HepG2 (cell line): ENCODE results near the gene HSPB6. TPM values are rescaled to one million over a fixed set of nuclear protein-coding genes. Genes with fewer than 3 reads are reported as not detected.

Source experiments
- FUBP1 ChIP-seq: sonication (generic); formaldehyde crosslinking; IDR thresholded peaks from 2 replicates; pipeline ENCODE4 v1.5.1; 2020; ENCODE audit warnings: missing genetic modification reagents, mild to moderate bottlenecking, borderline replicate concordance
- MIER3 ChIP-seq: IDR thresholded peaks from 2 replicates; pipeline ENCODE4 v1.6.1; 2016; ENCODE audit warnings: missing compliant biosample characterization, borderline replicate concordance
- NFE2 ChIP-seq: sonication (generic); formaldehyde crosslinking; IDR thresholded peaks from 2 replicates; pipeline ENCODE4 v1.4.0; 2020; ENCODE audit warnings: missing genetic modification reagents
- NFE2L2 ChIP-seq: fragments of 150-350 bp; IDR thresholded peaks from 2 replicates; pipeline ENCODE4 v1.6.1; 2014; ENCODE audit warnings: low read length
- NFIC ChIP-seq: IDR thresholded peaks from 2 replicates; pipeline ENCODE4 v1.6.1; 2012; ENCODE audit warnings: mild to moderate bottlenecking, low read length, inconsistent platforms
- PHF5A ChIP-seq: IDR thresholded peaks from one replicate; pipeline ENCODE4 v1.6.1; 2018; ENCODE audit warnings: low read depth, missing genetic modification reagents; ENCODE audit not compliant: unreplicated experiment
- SIN3A ChIP-seq: IDR thresholded peaks from 2 replicates; pipeline ENCODE4 v1.6.1; 2011; ENCODE audit warnings: low read depth, mild to moderate bottlenecking, control low read depth, low read length, borderline replicate concordance
- SKI ChIP-seq: fragments of 450-650 bp; IDR thresholded peaks from one replicate; pipeline ENCODE4 v1.6.1; 2018; ENCODE audit warnings: mild to moderate bottlenecking; ENCODE audit not compliant: partially characterized antibody
- SMAD9 ChIP-seq: sonication (generic); formaldehyde crosslinking; IDR thresholded peaks from 2 replicates; pipeline ENCODE4 v1.5.1; 2020; ENCODE audit warnings: mild to moderate bottlenecking, missing genetic modification reagents
- ZNF24 ChIP-seq: fragments of 450-650 bp; IDR thresholded peaks from 2 replicates; pipeline ENCODE4 v1.6.1; 2017; ENCODE audit warnings: antibody characterized with exemption, mild to moderate bottlenecking
- ZNF253 ChIP-seq: sonication (generic); formaldehyde crosslinking; IDR thresholded peaks from 2 replicates; pipeline ENCODE4 v1.8.0; 2022; ENCODE audit warnings: mild to moderate bottlenecking, missing genetic modification reagents, borderline replicate concordance
- ZNF572 ChIP-seq: sonication (generic); formaldehyde crosslinking; IDR thresholded peaks from 2 replicates; pipeline ENCODE4 v1.5.1; 2020; ENCODE audit warnings: mild to moderate bottlenecking, missing genetic modification reagents
- ZNF577 ChIP-seq: sonication (generic); formaldehyde crosslinking; IDR thresholded peaks from 2 replicates; pipeline ENCODE4 v1.4.0; 2020; ENCODE audit warnings: mild to moderate bottlenecking, low read depth, missing genetic modification reagents, borderline replicate concordance
- ZSCAN12 ChIP-seq: sonication (generic); formaldehyde crosslinking; IDR thresholded peaks from 2 replicates; pipeline ENCODE4 v1.9.0; 2021; ENCODE audit warnings: mild to moderate bottlenecking, missing genetic modification reagents
- polyA plus RNA-seq, 8 experiments: library from polyadenylated mRNA; depleted of rRNA in 3 of 8; stranded (reverse) in 7 of 8; unstranded in 1 of 8; fragments of >200 nt; fragmentation: Illumina TruSeq in 4 of 8; extraction: Trizol in 4 of 8; gene quantifications; 2 replicates each; pipeline versions ENCODE4 v1.2.1 to v1.2.3, GENCODE V29; 2011 to 2016; ENCODE audit warnings: low read depth in 4 of 8, missing spikeins in 1 of 8, mixed read lengths in 1 of 8; ENCODE audit not compliant: insufficient read depth in 1 of 8
- total RNA-seq, 5 experiments: library from RNA; depleted of rRNA; stranded (reverse); fragments of >200 nt; fragmentation: Illumina TruSeq; extraction: Trizol; gene quantifications; 2 replicates each; pipeline ENCODE4 v1.2.3, GENCODE V29; 2016; ENCODE audit warnings: low read depth in 1 of 5
- TF ChIP-seq, protein P1 (sequence below): sonication (generic); formaldehyde crosslinking; conservative IDR thresholded peaks from 2 replicates; pipeline ENCODE4 v1.4.0; 2020; ENCODE audit warnings: missing genetic modification reagents
- TF ChIP-seq, protein P2 (sequence below): sonication (generic); formaldehyde crosslinking; IDR thresholded peaks from 2 replicates; pipeline ENCODE4 v1.5.0; 2020; ENCODE audit warnings: mild to moderate bottlenecking, missing genetic modification reagents, borderline replicate concordance

Gene HSPB6
- total and polyA plus RNA-seq, 2 of the 13 experiments (the other 11 are each of a cell fraction or from before 2014, with no cell fraction given) = 0.18 TPM; not detected in 1

- no peak for TF ChIP-seq ZNF572
- TF ChIP-seq ZSCAN12 (CRISPR knock-in tag) = no peak
- TF ChIP-seq NFE2 = no peak
- no peak for TF ChIP-seq NFE2L2
- TF ChIP-seq, protein P1, sequence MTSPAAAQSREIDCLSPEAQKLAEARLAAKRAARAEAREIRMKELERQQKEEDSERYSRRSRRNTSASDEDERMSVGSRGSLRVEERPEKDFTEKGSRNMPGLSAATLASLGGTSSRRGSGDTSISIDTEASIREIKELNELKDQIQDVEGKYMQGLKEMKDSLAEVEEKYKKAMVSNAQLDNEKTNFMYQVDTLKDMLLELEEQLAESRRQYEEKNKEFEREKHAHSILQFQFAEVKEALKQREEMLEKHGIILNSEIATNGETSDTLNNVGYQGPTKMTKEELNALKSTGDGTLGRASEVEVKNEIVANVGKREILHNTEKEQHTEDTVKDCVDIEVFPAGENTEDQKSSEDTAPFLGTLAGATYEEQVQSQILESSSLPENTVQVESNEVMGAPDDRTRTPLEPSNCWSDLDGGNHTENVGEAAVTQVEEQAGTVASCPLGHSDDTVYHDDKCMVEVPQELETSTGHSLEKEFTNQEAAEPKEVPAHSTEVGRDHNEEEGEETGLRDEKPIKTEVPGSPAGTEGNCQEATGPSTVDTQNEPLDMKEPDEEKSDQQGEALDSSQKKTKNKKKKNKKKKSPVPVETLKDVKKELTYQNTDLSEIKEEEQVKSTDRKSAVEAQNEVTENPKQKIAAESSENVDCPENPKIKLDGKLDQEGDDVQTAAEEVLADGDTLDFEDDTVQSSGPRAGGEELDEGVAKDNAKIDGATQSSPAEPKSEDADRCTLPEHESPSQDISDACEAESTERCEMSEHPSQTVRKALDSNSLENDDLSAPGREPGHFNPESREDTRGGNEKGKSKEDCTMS (CRISPR knock-in tag) = no peak
- no peak for TF ChIP-seq ZNF253 (CRISPR knock-in tag)
- TF ChIP-seq ZNF24 = no peak
- TF ChIP-seq MIER3 (CRISPR knock-in tag) = no peak
- TF ChIP-seq PHF5A (CRISPR knock-in tag) = no peak
- peak; percentile 72; the same call in 1 of the 2 replicates for TF ChIP-seq SIN3A
- TF ChIP-seq SMAD9 (CRISPR knock-in tag) = no peak
- TF ChIP-seq ZNF577 (CRISPR knock-in tag) = no peak
- no peak for TF ChIP-seq NFIC
- no peak for TF ChIP-seq FUBP1 (CRISPR knock-in tag)
- TF ChIP-seq SKI = no peak
- TF ChIP-seq, protein P2, sequence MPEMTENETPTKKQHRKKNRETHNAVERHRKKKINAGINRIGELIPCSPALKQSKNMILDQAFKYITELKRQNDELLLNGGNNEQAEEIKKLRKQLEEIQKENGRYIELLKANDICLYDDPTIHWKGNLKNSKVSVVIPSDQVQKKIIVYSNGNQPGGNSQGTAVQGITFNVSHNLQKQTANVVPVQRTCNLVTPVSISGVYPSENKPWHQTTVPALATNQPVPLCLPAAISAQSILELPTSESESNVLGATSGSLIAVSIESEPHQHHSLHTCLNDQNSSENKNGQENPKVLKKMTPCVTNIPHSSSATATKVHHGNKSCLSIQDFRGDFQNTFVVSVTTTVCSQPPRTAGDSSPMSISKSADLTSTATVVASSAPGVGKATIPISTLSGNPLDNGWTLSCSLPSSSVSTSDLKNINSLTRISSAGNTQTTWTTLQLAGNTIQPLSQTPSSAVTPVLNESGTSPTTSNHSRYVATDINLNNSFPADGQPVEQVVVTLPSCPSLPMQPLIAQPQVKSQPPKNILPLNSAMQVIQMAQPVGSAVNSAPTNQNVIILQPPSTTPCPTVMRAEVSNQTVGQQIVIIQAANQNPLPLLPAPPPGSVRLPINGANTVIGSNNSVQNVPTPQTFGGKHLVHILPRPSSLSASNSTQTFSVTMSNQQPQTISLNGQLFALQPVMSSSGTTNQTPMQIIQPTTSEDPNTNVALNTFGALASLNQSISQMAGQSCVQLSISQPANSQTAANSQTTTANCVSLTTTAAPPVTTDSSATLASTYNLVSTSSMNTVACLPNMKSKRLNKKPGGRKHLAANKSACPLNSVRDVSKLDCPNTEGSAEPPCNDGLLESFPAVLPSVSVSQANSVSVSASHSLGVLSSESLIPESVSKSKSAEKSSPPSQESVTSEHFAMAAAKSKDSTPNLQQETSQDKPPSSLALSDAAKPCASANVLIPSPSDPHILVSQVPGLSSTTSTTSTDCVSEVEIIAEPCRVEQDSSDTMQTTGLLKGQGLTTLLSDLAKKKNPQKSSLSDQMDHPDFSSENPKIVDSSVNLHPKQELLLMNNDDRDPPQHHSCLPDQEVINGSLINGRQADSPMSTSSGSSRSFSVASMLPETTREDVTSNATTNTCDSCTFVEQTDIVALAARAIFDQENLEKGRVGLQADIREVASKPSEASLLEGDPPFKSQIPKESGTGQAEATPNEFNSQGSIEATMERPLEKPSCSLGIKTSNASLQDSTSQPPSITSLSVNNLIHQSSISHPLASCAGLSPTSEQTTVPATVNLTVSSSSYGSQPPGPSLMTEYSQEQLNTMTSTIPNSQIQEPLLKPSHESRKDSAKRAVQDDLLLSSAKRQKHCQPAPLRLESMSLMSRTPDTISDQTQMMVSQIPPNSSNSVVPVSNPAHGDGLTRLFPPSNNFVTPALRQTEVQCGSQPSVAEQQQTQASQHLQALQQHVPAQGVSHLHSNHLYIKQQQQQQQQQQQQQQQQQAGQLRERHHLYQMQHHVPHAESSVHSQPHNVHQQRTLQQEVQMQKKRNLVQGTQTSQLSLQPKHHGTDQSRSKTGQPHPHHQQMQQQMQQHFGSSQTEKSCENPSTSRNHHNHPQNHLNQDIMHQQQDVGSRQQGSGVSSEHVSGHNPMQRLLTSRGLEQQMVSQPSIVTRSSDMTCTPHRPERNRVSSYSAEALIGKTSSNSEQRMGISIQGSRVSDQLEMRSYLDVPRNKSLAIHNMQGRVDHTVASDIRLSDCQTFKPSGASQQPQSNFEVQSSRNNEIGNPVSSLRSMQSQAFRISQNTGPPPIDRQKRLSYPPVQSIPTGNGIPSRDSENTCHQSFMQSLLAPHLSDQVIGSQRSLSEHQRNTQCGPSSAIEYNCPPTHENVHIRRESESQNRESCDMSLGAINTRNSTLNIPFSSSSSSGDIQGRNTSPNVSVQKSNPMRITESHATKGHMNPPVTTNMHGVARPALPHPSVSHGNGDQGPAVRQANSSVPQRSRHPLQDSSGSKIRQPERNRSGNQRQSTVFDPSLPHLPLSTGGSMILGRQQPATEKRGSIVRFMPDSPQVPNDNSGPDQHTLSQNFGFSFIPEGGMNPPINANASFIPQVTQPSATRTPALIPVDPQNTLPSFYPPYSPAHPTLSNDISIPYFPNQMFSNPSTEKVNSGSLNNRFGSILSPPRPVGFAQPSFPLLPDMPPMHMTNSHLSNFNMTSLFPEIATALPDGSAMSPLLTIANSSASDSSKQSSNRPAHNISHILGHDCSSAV (CRISPR knock-in tag) = no peak
Measured at GRCh38 chr19:35744430-35745327, 12.2 kb downstream of the HSPB6 start (continued).
